SH-SY5Y (cell line): ENCODE data around the gene CHST13.

ENCODE experiments used
- GATA2 ChIP-seq: IDR thresholded peaks from 2 replicates; pipeline ENCODE4 v1.6.1; 2011; ENCODE audit warnings: mild to moderate bottlenecking, low read depth, low read length
- GATA3 ChIP-seq: IDR thresholded peaks from 2 replicates; pipeline ENCODE4 v1.6.1; 2011; ENCODE audit warnings: low read depth, mild to moderate bottlenecking, low read length, moderate library complexity

DNA sequence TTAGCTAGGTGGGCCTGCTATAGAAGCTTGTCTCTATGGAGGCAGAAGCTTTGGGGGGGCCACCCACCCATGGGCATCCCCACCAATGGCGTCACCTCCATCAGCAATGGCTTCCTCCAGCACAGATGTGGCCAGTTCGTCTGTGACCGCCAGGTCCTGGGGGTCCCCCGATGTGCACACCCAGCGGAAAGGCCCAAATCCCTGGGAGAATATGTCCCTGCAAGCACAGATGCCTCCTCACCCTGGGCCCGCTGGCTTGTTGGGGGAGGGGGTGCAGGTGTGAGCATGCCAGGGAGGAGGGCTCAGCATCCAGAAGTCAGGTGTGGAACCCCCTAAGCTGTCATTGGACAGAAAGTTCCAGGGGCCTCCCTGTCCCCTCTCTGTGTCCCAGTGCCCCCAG, 26.0 kb upstream of the CHST13 start:
- no peak for TF ChIP-seq GATA2
- TF ChIP-seq GATA3, result no peak
